C4-2B (cell line): Measurements from ENCODE around the gene MPP3.

Experiments
- ZFX ChIP-seq: fragments of 450-650 bp; IDR thresholded peaks from 2 replicates; pipeline ENCODE4 v1.6.1; 2017
- TF ChIP-seq, protein P1 (sequence below): fragments of 450-650 bp; conservative IDR thresholded peaks from 2 replicates; pipeline ENCODE4 v1.5.1; 2017; ENCODE audit warnings: mild to moderate bottlenecking

DNA sequence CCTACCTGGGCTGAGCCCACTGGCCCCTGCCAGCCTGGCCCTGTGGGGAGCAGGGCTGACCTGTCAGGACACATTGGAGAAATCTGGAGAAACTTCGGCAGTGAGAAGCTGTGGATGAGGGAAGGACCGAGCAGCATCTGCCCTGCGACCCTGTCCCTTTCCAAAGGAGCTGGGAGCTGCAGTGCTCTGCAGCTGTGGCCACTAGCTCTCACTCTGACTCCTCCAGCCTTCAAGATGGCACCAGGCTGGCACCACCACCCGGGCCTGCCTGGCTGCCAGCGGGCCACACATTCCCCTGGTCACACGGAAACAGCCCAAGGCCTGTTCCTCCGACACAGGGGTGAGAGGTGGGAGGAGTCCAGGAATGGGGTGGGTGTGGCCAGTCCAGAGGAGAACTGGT lies 44.1 kb upstream of the MPP3 start:
- TF ChIP-seq, protein P1, sequence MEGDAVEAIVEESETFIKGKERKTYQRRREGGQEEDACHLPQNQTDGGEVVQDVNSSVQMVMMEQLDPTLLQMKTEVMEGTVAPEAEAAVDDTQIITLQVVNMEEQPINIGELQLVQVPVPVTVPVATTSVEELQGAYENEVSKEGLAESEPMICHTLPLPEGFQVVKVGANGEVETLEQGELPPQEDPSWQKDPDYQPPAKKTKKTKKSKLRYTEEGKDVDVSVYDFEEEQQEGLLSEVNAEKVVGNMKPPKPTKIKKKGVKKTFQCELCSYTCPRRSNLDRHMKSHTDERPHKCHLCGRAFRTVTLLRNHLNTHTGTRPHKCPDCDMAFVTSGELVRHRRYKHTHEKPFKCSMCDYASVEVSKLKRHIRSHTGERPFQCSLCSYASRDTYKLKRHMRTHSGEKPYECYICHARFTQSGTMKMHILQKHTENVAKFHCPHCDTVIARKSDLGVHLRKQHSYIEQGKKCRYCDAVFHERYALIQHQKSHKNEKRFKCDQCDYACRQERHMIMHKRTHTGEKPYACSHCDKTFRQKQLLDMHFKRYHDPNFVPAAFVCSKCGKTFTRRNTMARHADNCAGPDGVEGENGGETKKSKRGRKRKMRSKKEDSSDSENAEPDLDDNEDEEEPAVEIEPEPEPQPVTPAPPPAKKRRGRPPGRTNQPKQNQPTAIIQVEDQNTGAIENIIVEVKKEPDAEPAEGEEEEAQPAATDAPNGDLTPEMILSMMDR: no peak
- TF ChIP-seq ZFX: no peak
